HFFc6 (cell line): ENCODE results near the gene ANKRD55. TPM values are rescaled to one million over a fixed set of nuclear protein-coding genes. Genes with fewer than 3 reads are reported as not detected.

Experiments used
- DNase-seq: peaks from one replicate; pipeline ENCODE4 v3.0.0-alpha.2; 2018
- H3K27ac Mint-ChIP-seq: 2 replicates; pipeline ENCODE4 v1.8.0; 2020; ENCODE audit warnings: mild to moderate bottlenecking, mixed read lengths
- H3K27me3 Mint-ChIP-seq: 2 replicates; pipeline ENCODE4 v1.8.0; 2021; ENCODE audit warnings: mild to moderate bottlenecking, moderate library complexity, mixed read lengths; ENCODE audit not compliant: insufficient read depth
- H3K36me3 Mint-ChIP-seq: 2 replicates; pipeline ENCODE4 v1.8.0; 2021; ENCODE audit warnings: low read depth, mixed read lengths
- H3K4me1 Mint-ChIP-seq: 2 replicates; pipeline ENCODE4 v1.8.0; 2020; ENCODE audit warnings: low read depth, mixed read lengths
- H3K4me3 Mint-ChIP-seq: 2 replicates; pipeline ENCODE4 v1.8.0; 2020; ENCODE audit warnings: mild to moderate bottlenecking, moderate library complexity, mixed read lengths
- H3K9me3 Mint-ChIP-seq: 2 replicates; pipeline ENCODE4 v1.8.0; 2020; ENCODE audit warnings: mild to moderate bottlenecking, mixed read lengths
- total RNA-seq, 6 experiments: library from RNA; stranded (reverse); fragmentation: NEBNext Ultra II Directional; extraction: Animal tissue kit (Norgen Biotek cat#: 25700); gene quantifications; 2 replicates in 1 of 6; 3 replicates in 5 of 6; pipeline ENCODE4 v1.2.3, GENCODE V29; 2021
- TF ChIP-seq, protein P1 (sequence below): fragments of 200-600 bp; sonication (generic); IDR thresholded peaks from 2 replicates; pipeline ENCODE4 v1.5.0; 2021; ENCODE audit warnings: antibody characterized with exemption, mild to moderate bottlenecking

Gene ANKRD55
- total RNA-seq, 6 experiments from 2014 or later, result not detected

DNA sequence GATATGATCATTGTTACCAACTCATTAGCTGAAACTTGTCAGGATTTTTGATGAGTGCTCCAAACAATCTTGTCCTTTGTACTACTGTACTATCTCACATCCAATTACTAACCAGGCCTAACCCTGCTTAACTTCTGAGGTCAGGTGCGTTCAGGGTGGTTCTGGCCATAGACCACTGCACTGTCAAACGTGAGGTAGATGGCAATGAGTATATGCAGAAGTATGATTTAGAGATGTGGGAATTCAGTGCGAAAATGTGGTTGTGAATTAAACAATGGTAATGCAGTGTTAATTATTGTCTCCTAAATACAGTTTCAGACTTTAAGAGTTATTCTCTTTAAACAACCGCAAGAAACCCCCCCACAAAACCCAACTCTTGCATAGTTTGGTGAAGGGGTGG, 86.5 kb downstream of the ANKRD55 start:
- peaks cover 3% of the 10 kb centered on the region; the same call in 1 of the 2 replicates for H3K27me3 Mint-ChIP-seq

DNA sequence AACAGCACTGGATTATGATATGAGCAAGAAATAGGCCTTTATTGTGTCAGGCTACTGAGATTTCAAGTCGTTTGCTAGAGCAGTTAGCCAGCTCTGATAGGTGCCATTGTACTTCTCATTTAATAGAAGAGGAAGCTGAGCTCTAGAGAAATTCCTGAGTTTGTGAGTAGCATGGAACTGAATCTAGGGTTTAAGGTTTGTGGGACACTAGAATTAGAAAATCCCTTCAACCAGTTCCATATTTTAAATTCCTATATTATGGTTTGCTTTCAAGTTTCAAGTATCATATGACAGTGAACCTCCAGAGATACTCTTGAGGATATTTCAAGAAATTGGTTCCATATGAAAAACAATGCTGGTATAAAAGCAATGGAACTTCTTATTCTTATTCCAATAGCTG, 87.6 kb downstream of the ANKRD55 start:
- Mint-ChIP-seq H3K36me3 (no peaks in the 10 kb centered on the region), H3K4me1 (peaks cover 44% of the 10 kb centered on the region), H3K4me3 (no peak overlapping the region), H3K27ac (no peak overlapping the region), H3K27me3 (peaks cover 3% of the 10 kb centered on the region; the same call in 1 of the 2 replicates), H3K9me3 (no peaks in the 10 kb centered on the region)
- DNase-seq, result no peak
- TF ChIP-seq, protein P1, sequence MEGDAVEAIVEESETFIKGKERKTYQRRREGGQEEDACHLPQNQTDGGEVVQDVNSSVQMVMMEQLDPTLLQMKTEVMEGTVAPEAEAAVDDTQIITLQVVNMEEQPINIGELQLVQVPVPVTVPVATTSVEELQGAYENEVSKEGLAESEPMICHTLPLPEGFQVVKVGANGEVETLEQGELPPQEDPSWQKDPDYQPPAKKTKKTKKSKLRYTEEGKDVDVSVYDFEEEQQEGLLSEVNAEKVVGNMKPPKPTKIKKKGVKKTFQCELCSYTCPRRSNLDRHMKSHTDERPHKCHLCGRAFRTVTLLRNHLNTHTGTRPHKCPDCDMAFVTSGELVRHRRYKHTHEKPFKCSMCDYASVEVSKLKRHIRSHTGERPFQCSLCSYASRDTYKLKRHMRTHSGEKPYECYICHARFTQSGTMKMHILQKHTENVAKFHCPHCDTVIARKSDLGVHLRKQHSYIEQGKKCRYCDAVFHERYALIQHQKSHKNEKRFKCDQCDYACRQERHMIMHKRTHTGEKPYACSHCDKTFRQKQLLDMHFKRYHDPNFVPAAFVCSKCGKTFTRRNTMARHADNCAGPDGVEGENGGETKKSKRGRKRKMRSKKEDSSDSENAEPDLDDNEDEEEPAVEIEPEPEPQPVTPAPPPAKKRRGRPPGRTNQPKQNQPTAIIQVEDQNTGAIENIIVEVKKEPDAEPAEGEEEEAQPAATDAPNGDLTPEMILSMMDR, result no peak

More for the DNA sequence above, 86.5 kb downstream of the ANKRD55 start:
- DNase-seq, result no peak
- Mint-ChIP-seq H3K4me1 (peaks cover 44% of the 10 kb centered on the region), H3K27ac (no peak overlapping the region), H3K9me3 (no peaks in the 10 kb centered on the region), H3K4me3 (no peak overlapping the region), H3K36me3 (no peaks in the 10 kb centered on the region)
- TF ChIP-seq, protein P1, result no peak

DNA sequence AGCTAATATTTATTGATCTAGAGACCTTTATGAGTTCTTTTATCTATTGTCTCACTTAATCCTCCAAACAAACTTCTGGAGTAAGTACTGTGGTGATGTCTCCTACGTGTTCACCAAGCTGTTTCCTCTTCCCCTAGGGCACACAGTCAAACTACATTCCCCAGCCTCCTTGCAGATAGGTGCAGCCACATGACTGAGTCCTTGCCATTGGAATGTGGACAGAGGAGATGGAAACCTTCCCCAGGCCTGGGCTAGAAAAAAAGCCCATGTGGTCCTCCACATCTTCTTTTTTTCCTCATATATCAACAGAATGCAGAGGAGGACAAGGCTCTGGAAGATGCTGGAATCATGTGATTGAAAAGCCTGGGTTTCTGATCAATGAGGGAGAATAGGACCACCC, 88.0 kb downstream of the ANKRD55 start:
- peaks cover 44% of the 10 kb centered on the region for H3K4me1 Mint-ChIP-seq
- peak; percentile 31 for DNase-seq
- H3K9me3 Mint-ChIP-seq, result no peaks in the 10 kb centered on the region
- TF ChIP-seq, protein P1, result no peak
- peaks cover 3% of the 10 kb centered on the region; the same call in 1 of the 2 replicates for H3K27me3 Mint-ChIP-seq
- no peaks in the 10 kb centered on the region for H3K36me3 Mint-ChIP-seq
- H3K4me3 Mint-ChIP-seq, result no peak overlapping the region
- H3K27ac Mint-ChIP-seq, result no peak overlapping the region

DNA sequence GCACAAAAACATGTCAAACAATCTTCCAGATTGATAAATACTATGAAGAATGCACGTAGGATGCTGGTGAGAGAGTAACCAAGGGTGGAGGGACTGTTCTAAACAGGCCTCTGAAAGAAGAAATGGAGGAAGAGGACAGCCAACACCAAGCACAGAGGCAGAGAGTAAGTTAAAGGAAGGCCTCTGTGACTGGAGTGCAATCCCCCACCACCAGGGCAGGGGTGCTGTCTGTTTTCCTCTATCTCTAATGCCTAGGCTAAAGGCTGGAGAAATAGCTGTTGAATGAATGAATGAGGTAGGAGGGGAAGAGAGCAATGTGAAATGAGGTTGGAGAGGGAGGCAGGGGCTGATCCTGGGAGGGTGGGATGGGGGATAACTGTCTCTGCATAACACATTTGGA, 88.9 kb downstream of the ANKRD55 start:
- Mint-ChIP-seq H3K4me3 (no peak overlapping the region), H3K27me3 (peaks cover 3% of the 10 kb centered on the region; the same call in 1 of the 2 replicates), H3K4me1 (peaks cover 44% of the 10 kb centered on the region)

DNA sequence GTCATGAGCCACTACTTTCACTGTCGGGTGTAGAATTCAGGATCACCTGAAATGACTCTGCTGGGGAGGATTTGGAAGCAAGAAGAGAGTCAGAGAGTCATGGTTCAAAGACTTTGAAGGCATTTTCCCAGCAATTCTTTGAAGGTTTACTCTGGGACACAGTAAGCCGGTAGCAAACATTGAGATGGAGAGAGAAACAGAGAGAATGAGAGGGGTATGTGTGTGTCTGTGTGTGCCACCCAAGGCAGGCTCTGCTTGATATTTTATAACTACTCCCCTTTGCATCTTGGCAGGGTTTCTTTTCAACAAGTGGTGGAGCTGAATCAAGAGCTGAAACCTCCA, 89.8 kb downstream of the ANKRD55 start:
- H3K4me1 Mint-ChIP-seq, result peaks cover 41% of the 10 kb centered on the region
- H3K27ac Mint-ChIP-seq, result no peak overlapping the region
- TF ChIP-seq, protein P1, result no peak
- peaks cover 3% of the 10 kb centered on the region; the same call in 1 of the 2 replicates for H3K27me3 Mint-ChIP-seq
- no peak overlapping the region for H3K4me3 Mint-ChIP-seq
- DNase-seq, result no peak
- no peaks in the 10 kb centered on the region for H3K36me3 Mint-ChIP-seq
- H3K9me3 Mint-ChIP-seq, result no peaks in the 10 kb centered on the region

More for the DNA sequence above, 88.9 kb downstream of the ANKRD55 start:
- no peak for DNase-seq
- Mint-ChIP-seq H3K36me3 (no peaks in the 10 kb centered on the region), H3K9me3 (no peaks in the 10 kb centered on the region), H3K27ac (no peak overlapping the region)
- TF ChIP-seq, protein P1, result no peak
